ENCODE results near the gene NUDT16L1.

GRCh38 chr16:4663777-4664465 lies 29.4 kb upstream of the NUDT16L1 start:
- TF ChIP-seq CTCF (conservative IDR thresholded peaks at IDR 0.05; ENCODE audit: low read depth, low read length) (no peak), EZH2 (IDR thresholded peaks at IDR 0.05; ENCODE audit: low read length, unreplicated experiment) (no peak)

All from PC-3 (cell line).